Tibial artery (tissue), 4 donors: ENCODE results near the gene NABP2.

ENCODE experiments used
- DNase-seq, 2 donors: peaks; one replicate each; pipeline ENCODE4 v3.0.0-alpha.2; 2019
- H3K27ac ChIP-seq, 2 donors: fragments of 200-600 bp; sonication (generic) in 1 of 2; 1 replicate in 1 of 2; 2 replicates in 1 of 2; pipeline ENCODE4 v1.5.1; 2018 to 2019; ENCODE audit warnings: mild to moderate bottlenecking in 1 of 2
- H3K27me3 ChIP-seq, 2 donors: fragments of 200-600 bp; sonication (generic) in 1 of 2; one replicate each; pipeline versions ENCODE4 v1.5.1 to v1.6.0; 2016 to 2019
- H3K36me3 ChIP-seq, 3 donors: fragments of 200-600 bp; sonication (generic) in 2 of 3; one replicate each; pipeline ENCODE4 v1.5.1; 2016 to 2019; ENCODE audit warnings: mild to moderate bottlenecking in 2 of 3
- H3K4me1 ChIP-seq, 4 donors: fragments of 200-600 bp; sonication (generic) in 2 of 4; 1 replicate in 3 of 4; 2 replicates in 1 of 4; pipeline ENCODE4 v1.5.1; 2016 to 2019
- H3K4me3 ChIP-seq, 2 donors: fragments of 200-600 bp; sonication (generic) in 1 of 2; 1 replicate in 1 of 2; 2 replicates in 1 of 2; pipeline ENCODE4 v1.5.1; 2018 to 2019; ENCODE audit warnings: mild to moderate bottlenecking in 2 of 2
- H3K9me3 ChIP-seq, 3 donors: fragments of 200-600 bp; sonication (generic) in 1 of 3; one replicate each; pipeline ENCODE4 v1.5.1; 2016 to 2019
- intact Hi-C: fragments of 100-400 bp; cut with DNase I; formaldehyde crosslinking; loops from one replicate; pipeline ENCODE4 v1.15.0; 2023; ENCODE audit warnings: low total_unique reads
- TF ChIP-seq, protein P1 (sequence below), 2 experiments: fragments of 200-600 bp in 1 of 2; fragments of 450-650 bp in 1 of 2; IDR thresholded peaks; one replicate each; pipeline ENCODE4 v1.5.1; 2017 to 2019; ENCODE audit warnings: antibody characterized with exemption in 2 of 2, mild to moderate bottlenecking in 1 of 2, moderate library complexity in 1 of 2

Gene NABP2

DNA sequence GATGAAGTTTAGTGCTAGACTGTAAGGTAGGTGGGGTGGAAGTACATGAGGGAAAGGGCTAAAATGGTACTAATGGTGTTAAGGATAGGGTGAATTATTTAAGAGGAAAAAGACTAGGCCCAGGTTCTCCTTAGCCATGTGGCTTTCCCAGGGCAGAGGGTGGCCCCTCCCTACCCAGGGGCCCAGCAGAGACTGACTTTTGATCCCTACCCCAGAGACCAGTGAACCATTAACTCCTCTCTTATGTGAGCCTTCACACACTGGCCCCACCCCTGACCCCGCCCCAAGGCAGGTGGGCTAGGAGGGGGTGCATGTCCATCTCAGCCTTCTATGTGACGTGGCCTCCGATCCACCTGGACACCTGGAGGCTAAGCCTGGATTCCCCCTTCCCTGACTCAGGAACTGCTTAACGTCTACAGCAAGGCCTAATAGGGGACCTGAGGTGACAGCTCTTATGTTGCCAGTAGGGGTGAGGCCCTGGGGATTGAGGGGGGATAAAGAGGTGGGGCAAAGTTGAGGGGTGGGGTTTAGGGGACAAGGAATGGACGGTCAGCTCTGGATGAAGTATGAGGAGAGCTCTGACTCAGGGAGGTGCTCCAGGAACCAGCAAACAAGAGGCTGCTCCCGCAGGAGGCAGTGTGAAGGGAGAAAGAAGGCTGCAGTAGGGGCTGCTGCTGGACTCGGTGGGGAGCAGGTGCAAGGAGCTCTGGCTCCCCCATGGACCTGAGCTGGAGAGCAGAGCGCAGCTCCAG lies 6.5 kb downstream of the NABP2 start:
- Histone ChIP-seq H3K27ac (no peak overlapping the region), H3K4me1 (peaks cover 0 to under 1% (median 0%) of the 10 kb centered on the region in 4 donors), H3K9me3 (no peaks in the 10 kb centered on the region), H3K36me3 (peaks cover 0 to 30% (median 0%) of the 10 kb centered on the region in 3 donors), H3K27me3 (no peaks in the 10 kb centered on the region), H3K4me3 (no peak overlapping the region)
- intact Hi-C loops, result no loop called here
- TF ChIP-seq, protein P1, sequence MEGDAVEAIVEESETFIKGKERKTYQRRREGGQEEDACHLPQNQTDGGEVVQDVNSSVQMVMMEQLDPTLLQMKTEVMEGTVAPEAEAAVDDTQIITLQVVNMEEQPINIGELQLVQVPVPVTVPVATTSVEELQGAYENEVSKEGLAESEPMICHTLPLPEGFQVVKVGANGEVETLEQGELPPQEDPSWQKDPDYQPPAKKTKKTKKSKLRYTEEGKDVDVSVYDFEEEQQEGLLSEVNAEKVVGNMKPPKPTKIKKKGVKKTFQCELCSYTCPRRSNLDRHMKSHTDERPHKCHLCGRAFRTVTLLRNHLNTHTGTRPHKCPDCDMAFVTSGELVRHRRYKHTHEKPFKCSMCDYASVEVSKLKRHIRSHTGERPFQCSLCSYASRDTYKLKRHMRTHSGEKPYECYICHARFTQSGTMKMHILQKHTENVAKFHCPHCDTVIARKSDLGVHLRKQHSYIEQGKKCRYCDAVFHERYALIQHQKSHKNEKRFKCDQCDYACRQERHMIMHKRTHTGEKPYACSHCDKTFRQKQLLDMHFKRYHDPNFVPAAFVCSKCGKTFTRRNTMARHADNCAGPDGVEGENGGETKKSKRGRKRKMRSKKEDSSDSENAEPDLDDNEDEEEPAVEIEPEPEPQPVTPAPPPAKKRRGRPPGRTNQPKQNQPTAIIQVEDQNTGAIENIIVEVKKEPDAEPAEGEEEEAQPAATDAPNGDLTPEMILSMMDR (IDR thresholded peaks at IDR 0.05), result no peak
- no peak for DNase-seq

DNA sequence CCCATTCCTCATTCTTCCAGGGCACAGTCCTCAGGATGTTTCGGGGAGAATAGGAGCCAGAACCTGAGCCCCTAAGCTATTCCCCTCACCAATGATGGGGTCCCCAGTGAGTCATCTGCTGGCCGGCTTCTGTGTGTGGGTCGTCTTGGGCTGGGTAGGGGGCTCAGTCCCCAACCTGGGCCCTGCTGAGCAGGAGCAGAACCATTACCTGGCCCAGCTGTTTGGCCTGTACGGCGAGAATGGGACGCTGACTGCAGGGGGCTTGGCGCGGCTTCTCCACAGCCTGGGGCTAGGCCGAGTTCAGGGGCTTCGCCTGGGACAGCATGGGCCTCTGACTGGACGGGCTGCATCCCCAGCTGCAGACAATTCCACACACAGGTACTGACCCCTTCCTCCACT lies 7.0 kb downstream of the NABP2 start:
- Histone ChIP-seq H3K4me3 (no peak overlapping the region), H3K9me3 (no peaks in the 10 kb centered on the region), H3K27ac (no peak overlapping the region), H3K27me3 (no peaks in the 10 kb centered on the region), H3K36me3 (peaks cover 0 to 25% (median 0%) of the 10 kb centered on the region in 3 donors), H3K4me1 (no peaks in the 10 kb centered on the region)
- TF ChIP-seq, protein P1 (IDR thresholded peaks at IDR 0.05), result no peak
- DNase-seq, result no peak
- intact Hi-C loops, result no loop called here

DNA sequence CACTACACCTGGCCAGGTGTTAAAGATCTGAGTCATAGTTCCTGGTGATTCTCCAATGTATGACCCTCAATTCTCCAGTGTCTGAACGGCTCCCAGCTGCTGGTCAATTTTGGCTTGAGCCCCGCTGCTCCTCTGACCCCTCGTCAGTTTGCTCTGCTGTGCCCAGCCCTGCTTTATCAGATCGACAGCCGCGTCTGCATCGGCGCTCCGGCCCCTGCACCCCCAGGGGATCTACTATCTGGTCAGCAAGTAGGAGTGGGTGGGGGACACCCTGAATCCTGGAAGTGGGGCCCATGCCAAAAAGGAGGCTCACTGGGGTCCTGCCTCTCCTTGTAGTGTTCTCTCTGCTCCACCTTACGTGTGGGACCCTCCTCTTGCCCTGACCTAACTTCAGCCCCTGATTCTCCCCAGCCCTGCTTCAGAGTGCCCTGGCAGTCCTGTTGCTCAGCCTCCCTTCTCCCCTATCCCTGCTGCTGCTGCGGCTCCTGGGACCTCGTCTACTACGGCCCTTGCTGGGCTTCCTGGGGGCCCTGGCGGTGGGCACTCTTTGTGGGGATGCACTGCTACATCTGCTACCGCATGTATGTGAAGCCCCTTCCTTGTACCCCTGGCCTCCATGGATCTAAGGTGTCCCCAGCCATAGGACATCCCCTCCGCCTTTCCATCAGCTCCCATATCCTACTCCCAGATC lies 10.7 kb downstream of the NABP2 start:
- no peak overlapping the region for H3K4me3 ChIP-seq
- H3K27me3 ChIP-seq, result no peaks in the 10 kb centered on the region
- intact Hi-C loops, result no loop called here
- DNase-seq, result no peak
- TF ChIP-seq, protein P1 (IDR thresholded peaks at IDR 0.05), result no peak
- H3K36me3 ChIP-seq, result peaks cover 5 to 38% (median 24%) of the 10 kb centered on the region in 3 donors
- no peak overlapping the region for H3K27ac ChIP-seq
- H3K4me1 ChIP-seq, result no peaks in the 10 kb centered on the region
- no peaks in the 10 kb centered on the region for H3K9me3 ChIP-seq

DNA sequence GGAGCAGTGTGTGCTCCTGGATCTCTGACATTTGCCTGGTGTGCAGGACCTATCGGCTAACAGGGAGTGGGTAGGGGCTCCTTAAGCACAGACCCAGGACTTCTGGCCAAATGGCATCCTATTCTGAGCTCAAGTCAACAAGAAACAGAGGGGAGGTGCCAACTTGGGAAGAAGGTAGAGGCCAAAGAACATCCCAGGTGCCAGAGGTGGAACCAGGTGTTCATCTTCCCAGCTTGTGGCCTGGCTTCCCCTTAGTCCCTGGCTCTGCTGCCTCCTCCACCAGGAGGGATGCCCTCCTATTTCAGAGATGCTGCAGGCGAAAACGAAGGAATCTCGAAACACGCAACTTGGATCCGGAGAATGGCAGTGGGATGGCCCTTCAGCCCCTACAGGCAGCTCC lies 11.9 kb downstream of the NABP2 start:
- H3K36me3 ChIP-seq, result peaks cover 14 to 50% (median 36%) of the 10 kb centered on the region in 3 donors
- no peak for DNase-seq

DNA sequence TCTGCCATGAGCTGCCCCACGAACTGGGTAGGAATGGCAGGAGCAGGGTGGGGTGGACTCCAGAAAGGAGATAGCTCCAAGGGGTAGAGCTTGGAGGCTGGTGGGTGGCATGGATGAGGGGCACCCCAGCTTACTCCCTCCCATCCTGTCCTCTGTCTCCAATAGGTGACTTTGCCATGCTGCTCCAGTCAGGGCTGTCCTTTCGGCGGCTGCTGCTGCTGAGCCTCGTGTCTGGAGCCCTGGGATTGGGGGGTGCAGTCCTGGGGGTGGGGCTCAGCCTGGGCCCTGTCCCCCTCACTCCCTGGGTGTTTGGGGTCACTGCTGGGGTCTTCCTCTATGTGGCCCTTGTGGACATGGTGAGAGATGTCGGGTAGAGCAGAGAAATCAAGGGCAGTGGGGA lies 12.8 kb downstream of the NABP2 start:
- DNase-seq, result no peak
- Histone ChIP-seq H3K9me3 (no peaks in the 10 kb centered on the region), H3K27ac (no peak overlapping the region), H3K4me3 (no peak overlapping the region), H3K27me3 (no peaks in the 10 kb centered on the region), H3K4me1 (no peaks in the 10 kb centered on the region), H3K36me3 (peaks cover 22 to 59% (median 45%) of the 10 kb centered on the region in 3 donors)
- TF ChIP-seq, protein P1 (IDR thresholded peaks at IDR 0.05), result no peak
- intact Hi-C loops, result no loop called here

More for the DNA sequence above, 11.9 kb downstream of the NABP2 start:
- no peak overlapping the region for H3K4me3 ChIP-seq
- H3K27ac ChIP-seq, result no peak overlapping the region
- intact Hi-C loops, result no loop called here
- TF ChIP-seq, protein P1 (IDR thresholded peaks at IDR 0.05), result no peak
- no peaks in the 10 kb centered on the region for H3K27me3 ChIP-seq
- no peaks in the 10 kb centered on the region for H3K9me3 ChIP-seq
- H3K4me1 ChIP-seq, result no peaks in the 10 kb centered on the region
